ENCODE measurements around the gene DAGLB.
"Not testable (repeated sequence)": the region's sequence is repeated elsewhere in the genome, so short reads cannot be mapped to it uniquely, and the experiment has no call there.

Gene DAGLB

DNA sequence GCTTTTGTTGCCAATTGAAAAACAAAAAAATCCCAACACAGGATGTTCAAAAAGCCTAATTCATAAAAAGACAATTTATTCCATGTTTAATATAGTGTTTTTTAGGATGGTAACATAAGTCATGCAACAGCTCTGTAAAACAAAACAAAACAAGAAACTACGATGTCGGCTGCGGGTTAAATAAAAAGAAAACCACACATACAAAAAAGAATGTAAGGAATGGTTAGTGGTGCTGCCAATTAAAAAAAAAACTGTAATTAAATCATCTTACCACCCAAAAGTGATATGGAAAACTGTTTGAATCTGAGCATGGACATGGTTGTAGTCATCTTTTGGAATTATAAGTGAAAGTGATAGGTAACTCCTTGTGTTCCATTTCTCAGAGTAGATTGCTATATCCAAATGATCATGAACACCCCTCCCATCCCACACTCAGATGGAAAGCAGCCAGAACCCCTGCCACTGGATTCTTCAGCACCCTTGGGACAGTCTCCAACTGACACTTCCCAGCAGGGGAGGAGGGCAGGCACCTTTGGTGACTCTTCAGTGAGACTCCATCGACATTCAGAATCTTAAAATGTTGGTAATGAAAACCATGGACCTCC is 14.3 kb upstream of the DAGLB start:
- in situ Hi-C loops (cut with HindIII; ENCODE audit: low sequenced_read_pairs), result no loop called here

DNA sequence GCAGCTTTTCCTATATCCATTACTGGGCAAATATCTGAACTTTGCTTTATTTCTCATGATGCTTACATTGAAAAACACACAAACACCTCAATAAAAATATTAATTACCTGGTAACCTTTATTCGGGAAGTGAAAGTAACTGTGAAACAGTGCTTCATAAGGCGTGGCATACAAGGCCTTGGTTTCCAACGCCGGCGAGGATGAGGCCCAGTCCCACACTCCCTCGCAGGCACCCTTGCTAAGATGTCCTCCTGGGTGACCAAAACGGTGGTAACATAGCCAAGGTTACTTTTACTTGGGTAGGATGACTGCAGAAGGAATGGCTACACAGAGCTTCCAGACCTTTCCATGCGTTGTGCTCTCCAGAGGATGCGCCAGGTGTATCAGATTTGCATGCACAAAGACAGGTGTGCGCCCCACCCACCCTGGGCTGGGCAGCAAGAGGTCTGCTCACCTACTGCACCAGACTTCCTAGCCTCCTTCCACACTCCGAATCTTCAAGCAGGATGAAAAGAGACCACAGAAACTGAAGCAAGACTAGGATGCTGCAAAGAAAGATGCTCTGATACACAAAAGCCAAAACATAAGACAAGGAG is 13.3 kb upstream of the DAGLB start:
- in situ Hi-C loops (cut with HindIII; ENCODE audit: low sequenced_read_pairs), result no loop called here

DNA sequence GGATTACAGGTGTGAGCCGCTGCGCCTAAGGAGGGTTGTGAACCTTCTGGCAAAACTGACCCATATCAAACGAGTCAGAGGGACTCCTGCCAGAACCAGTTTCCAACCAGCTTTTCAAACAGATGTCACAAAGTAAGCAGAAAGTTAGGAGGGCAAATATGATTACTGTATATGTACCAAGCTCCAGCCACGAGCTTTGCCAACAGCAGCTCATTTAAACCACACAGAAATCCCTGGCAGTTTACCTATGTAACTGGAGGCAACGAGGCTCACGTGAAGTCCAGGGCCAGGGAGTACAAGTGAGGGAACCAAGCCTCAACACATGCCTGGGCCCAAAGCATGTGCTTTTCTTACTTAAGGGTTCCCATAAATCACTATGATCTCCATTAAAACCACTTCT is 12.5 kb upstream of the DAGLB start:
- in situ Hi-C loops (cut with HindIII; ENCODE audit: low sequenced_read_pairs), result no loop called here

DNA sequence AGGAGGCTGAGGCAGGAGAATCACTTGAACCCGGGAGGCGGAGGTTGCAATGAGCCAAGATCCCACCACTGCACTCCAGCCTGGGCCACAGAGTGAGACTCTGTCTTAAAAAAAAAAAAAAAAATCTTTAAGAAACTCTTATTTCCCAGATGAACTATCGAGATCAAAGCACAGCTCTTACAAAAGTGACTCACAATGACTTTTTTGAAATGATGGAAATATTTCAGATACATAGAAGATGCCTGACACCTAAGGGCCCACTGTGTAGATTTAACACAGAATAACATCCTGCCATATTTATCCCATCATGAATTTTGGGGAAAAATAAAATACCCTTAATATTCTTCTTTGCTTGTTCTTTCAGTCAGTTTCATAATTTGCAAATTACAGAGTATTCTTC is 10.9 kb upstream of the DAGLB start:
- in situ Hi-C loops (cut with HindIII; ENCODE audit: low sequenced_read_pairs), result not testable (repeated sequence)

DNA sequence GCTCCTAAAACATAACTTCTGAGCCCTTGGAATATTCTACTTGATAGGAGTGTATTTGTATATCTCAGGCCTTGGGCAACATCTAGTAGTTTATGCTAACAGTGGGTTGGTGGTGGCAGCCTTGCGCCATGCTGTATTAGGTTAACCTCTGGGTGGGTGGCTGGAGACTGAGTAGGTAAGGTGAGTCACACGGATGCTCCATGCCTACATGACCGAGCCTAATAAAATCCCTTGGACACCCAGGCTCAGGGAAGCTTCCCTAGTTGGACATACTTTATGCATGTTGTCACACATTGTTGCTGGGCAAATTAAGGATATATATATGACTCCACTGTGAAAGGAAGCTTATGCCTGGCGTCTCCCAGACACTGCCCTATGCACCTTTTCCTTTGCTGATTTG is 6.0 kb upstream of the DAGLB start:
- in situ Hi-C loops (cut with HindIII; ENCODE audit: low sequenced_read_pairs), result no loop called here

DNA sequence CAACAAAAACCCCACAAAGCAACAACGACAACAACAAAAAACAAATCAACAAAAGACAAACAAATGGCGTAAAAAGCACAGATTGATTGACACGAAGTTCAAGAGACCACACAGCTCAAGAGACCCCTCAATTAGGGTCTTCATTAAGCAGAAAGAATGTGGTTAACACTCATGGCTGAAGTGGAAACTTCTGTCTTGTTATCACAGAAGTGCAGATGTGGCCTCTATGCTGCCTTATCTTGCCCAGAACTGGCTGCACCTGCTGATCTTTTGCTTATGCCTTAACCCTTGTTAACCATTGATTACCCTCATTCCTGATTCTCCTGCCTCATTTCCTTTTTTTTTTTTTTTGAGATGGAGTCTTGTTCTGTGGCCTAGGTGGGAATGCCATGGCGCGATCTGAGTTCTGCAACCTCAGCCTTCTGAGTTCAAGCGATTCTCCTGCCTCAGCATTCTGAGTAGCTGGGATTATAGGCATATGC is 3.5 kb upstream of the DAGLB start:
- in situ Hi-C loops (cut with HindIII; ENCODE audit: low sequenced_read_pairs), result no loop called here

DNA sequence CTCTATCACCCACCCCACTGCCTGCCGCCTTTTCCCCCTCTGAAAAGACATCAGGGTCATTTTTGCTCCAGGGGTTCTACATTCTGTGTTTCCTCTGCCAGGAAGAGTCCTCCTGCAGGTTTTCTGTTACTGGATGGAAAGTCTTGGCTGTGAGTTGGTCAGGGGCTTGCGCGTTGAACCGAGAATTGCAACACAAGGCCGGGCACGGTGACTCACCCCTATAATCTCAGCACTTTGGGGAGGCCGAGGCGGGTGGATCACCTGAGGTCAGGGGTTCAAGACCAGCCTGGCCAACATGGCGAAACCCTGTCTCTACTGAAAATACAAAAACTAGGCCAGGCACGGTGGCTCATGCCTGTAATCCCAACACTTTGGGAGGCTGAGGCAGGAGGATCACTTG is 2.8 kb upstream of the DAGLB start:
- in situ Hi-C loops (cut with HindIII; ENCODE audit: low sequenced_read_pairs), result not testable (repeated sequence)

DNA sequence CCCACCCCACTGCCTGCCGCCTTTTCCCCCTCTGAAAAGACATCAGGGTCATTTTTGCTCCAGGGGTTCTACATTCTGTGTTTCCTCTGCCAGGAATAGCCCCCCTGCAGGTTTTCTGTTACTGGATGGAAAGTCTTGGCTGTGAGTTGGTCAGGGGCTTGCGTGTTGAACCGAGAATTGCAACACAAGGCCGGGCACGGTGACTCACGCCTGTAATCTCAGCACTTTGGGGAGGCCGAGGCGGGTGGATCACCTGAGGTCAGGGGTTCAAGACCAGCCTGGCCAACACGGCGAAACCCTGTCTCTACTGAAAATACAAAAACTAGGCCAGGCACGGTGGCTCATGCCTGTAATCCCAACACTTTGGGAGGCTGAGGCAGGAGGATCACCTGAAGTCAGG is 2.1 kb upstream of the DAGLB start:
- in situ Hi-C loops (cut with HindIII; ENCODE audit: low sequenced_read_pairs), result not testable (repeated sequence)

DNA sequence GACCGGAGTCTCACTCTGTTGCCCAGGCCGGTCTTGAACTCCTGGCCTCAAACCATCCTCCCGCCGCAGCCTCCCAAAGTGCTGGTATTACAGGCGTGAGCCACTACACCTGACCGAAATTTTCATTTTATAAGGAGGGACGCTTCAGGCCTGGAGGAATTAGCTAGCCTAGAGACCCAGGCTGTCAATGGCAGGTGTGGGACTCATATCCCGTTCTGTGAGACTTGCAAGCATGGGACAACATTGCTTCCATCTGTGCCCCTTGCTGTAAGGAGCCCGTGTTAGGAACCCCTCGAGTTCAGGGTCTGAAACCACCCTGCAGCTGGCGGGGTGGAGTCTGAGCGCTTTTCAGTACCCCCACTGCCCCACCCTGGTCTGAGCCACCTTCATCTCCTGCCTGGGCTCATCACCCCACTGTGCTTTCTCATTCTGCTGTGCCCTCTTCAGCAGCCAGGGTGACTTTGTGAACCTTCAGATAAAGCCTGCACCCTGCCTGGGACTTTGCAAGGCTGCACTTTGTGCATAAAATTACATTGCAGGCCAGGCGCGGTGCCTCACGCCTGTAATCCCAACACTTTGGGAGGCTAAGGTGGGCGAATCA is 1.3 kb upstream of the DAGLB start:
- in situ Hi-C loops (cut with HindIII; ENCODE audit: low sequenced_read_pairs), result no loop called here

DNA sequence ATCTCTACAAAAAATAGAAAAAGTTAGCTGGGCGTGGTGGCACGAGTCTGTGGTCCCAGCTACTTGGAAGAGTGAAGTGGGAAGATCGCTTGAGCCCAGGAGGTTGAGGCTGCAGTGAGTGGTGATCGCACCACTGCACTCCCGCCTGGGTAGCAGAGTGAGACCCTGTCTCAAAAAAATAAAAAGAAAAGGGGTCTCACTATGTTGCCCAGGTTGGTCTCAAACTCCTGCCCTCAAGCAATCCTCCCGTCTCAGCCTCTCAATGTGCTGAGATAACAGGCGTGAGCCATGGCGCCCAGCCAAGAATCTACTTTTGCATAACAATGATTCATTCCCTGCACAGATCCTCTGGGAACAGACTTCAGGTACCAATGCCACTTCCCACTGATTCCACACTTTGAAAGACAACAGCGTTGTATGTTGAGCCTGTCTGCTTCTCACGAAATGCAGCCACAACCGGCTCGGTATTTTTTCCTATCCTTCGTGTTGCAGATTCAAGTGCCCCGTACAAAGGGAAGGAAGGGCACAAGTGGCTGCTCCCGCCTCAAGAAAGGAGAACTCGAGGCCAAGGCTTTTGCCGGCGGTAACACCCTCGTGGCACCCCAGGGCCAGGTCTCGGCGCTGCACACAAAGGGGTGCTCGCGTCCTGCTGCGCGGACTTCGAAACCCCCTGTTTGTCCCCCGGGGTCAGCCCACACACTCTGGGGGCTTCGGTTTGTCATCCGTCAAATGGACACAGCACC is 745 bp downstream of the DAGLB start:
- in situ Hi-C loops (cut with HindIII; ENCODE audit: low sequenced_read_pairs), result no loop called here

DNA sequence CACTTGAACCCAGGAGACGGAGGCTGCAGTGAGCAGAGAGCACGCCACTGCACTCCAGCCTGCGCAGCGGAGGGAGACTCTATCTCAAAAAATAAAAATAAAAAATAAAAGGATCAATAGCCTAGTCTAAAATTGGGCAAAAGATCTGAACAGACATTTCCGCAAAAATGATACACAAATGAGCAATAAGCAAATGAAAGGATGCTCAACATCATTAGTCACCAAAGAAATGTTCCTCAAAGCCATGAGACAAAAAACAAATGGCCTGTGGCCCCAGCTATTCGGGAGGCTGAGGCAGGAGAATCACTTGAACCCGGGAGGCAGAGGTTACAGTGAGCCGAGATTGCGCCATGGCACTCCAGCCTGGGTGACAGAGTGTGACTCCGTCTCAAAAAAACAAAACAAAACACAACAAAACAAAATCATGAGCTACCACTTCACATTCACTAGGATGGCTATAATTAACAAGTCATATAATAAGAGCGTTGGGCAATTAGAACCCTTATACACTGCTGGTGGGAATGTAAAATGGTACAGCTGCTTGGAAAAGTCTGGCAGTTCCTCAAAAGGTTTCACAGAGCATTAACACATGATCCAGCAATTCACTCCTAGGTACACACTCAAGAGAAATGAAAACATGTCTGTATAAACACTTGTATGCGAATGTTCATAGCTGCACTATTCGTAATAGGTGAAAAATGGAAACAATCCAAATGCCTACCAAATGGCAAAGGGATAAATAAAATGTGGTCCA is 3.1 kb downstream of the DAGLB start:
- in situ Hi-C loops (cut with HindIII; ENCODE audit: low sequenced_read_pairs), result no loop called here

DNA sequence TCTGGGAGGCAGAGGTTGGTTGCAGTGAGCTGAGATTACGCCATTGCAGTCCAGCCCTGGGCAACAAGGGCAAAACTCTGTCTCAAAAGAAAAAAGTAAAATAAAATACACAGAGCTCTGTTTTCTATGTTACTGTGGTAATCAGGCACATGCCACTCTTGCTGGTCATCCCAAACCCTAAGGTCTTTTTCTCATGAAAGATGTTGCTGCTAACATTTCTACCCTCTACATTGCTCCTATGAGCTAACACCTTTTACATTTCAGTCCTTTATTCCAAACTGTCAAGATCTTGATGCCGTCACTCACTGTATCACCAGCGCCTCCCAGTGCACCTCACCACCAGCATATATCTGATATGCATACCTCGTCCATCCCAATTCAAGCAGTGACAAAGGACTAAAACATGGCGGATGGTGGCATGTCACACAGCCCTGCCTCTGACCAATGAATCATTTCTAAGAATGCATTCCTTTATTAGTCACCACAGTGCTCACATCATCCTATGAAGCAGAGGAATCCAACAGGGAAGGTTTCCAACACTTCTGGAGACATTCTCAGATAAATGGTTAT is 4.3 kb downstream of the DAGLB start:
- in situ Hi-C loops (cut with HindIII; ENCODE audit: low sequenced_read_pairs), result no loop called here

DNA sequence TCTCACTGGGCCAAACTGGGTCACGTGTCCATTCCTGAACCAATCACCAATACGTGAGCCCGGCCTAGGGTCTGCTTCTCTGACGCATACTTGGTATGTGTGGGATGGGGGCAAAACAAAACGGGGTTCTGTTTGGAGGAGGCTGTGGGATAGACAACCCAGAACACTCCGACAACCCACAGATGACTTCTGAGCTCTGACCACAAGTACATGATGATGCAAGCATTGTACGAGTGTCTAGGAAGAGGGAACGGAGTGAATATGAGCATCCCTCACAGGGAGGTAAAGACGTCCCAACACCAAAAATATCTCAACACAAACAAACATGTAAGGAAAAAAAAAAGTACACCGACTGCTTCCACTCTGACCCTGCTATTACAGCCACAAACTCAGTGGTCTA is 5.6 kb downstream of the DAGLB start:
- in situ Hi-C loops (cut with HindIII; ENCODE audit: low sequenced_read_pairs), result no loop called here

DNA sequence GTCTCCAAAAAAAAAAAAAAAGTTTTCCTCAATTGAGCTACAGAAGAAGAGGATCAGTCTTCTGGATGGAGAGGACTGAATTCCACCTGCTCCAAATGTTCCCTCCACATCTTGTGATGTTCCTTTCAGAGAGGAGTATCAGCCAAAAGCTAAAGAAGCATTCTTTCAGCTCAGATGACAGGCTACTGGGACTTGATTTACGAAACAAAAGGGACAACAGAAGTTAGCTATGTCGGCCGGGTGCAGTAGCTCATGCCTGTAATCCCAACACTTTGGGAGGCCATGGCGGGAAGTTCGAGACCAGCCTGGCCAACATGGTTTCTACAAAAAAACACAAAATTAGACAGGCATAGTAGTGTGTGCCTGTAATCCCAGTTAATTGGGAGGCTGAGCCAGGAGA is 7.4 kb downstream of the DAGLB start:
- in situ Hi-C loops (cut with HindIII; ENCODE audit: low sequenced_read_pairs), result no loop called here

DNA sequence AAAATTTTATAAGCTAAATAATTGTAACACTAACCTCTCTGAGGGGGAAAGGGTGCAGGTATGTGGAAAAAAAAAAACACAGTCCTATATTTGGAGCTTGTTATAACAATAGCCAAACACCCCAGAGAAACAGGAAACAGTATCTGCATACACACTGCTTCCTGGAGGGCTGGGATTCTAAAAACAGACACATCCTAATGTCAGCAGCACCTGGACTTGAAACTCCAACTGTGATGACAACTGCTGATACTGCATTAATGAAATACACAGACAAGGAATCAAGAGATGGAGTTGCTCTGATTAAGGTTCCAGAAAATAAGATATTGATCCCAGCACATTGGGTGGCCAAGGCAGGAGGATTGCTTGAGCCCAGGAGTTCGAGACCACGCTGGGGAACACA is 9.3 kb downstream of the DAGLB start:
- in situ Hi-C loops (cut with HindIII; ENCODE audit: low sequenced_read_pairs), result no loop called here

DNA sequence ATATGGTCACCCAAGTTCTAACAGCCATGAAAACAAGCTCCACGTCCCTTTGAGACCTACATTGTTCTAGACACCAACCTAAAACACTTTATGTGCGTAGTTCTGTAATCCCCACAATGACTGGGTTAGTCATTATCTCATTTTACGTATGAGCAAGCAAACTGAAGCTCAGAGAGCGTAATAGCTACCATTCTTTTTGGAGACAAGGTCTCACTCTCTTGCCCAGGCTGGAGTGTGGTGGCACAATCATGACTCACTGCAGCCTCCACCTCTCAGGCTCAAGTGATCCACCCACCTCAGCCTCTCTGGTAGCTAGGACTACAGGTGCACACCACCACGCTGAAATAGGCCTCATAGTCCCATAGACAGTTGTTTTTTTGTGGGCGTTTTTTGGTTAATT is 10.5 kb downstream of the DAGLB start:
- in situ Hi-C loops (cut with HindIII; ENCODE audit: low sequenced_read_pairs), result no loop called here

DNA sequence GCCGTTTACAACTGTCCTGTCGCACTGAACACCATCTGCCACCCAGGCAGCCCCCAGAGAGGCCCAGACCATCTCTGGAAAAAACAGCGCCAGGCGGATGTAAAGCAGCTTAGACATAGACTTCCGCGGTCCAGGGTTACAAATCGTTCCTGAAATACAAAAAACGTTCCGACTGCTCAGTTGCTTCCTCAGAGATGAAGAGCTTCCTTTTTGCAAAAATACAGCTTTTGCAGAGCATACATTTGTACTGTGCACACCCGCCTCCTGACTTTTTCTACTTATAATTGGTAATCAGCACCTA is 11.4 kb downstream of the DAGLB start:
- in situ Hi-C loops (cut with HindIII; ENCODE audit: low sequenced_read_pairs), result no loop called here

DNA sequence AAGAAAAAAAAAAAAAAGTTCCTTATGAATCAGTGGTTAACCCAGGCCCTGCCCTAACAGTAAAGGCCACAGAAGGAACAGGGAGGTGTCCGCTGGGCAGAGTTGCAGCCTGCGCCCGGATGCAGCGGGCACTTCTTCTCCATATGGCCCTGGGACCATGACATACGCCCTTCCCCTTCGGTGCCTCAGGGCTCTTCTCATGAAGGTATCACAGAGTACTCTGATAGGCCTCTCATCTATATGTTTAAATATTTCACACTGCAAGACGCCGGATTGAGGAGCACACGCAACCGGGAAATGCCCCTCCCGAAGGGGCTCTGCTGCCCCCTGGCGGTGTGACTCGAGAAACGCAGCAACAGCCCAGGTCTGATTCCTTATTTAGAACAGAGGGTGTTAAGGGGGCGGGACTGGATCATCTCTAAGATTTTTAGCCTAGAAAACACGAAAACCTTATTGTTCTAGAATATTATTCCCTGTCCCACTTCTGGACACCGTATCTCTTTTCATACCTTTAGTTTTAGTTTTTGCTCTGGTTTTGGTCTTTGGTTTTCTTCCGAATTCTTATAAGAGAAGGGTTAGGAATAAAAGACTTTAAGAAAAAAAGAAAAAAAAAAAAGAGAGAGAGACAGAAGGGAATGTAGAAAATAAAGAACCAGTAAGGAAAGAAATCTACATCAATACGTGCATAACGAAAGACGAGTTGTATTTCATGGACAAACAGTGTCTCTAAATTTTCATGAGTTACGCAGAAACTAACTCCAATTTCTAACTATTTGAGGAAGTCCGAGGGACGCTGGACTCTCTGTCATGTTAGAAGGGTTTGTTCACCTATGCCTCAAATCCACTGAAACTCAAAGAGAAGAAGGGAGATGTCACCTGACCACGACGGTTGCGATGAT is 12.0 kb downstream of the DAGLB start:
- in situ Hi-C loops (cut with HindIII; ENCODE audit: low sequenced_read_pairs), result no loop called here

DNA sequence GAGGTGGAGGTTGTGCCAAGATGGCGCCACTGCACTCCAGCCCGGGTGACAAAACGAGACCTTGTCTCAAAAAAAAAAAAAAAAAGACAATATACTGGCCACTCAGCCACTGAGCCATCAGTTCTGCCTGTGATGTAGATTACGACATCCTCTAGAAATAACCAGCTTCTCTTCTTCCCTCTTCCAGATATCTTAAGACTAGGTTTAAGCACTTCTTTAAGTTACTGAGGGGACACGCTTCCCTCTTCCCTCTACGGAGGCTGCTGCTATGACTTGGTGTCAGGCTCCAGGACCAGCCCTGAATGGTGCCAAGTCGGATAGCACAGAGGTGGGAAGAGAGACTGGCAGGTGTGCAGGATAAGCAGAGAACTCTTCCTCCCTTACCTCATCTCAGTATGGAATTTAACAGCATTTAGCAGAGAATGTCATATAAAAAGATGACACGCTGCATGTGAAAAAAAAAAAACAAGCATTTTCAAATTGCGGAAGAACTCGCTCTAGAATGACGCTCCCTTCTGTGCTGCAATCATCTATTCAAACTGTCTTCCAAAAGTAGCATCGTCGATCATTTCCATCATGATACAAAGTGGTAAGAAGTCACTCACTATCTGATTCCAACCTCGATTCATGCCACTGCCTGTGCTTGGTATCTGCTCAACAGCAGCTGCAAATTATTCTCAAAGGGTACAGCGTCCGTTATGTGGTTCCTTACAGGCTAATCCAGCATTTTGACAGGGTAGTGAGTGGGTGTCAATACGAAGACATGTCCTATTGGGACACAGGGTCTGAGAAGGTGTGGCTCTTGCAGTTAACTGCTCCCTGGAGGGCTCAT is 13.8 kb downstream of the DAGLB start:
- in situ Hi-C loops (cut with HindIII; ENCODE audit: low sequenced_read_pairs), result no loop called here
